Stimulated activated CD8-positive, alpha-beta memory T cell treated with anti-CD3 and anti-CD28 coated beads, Interleukin-4, amount 100 ng/mL, for 1 hour (primary cell): ENCODE results near the gene TELO2.
"Not testable (repeated sequence)": the region's sequence is repeated elsewhere in the genome, so short reads cannot be mapped to it uniquely, and the experiment has no call there.

Experiments used
- DNase-seq, 2 donors: peaks; one replicate each; pipeline ENCODE4 v3.0.0-alpha.2; 2020; ENCODE audit warnings: low read depth in 2 of 2, low spot score in 1 of 2

TELO2 gene

DNA sequence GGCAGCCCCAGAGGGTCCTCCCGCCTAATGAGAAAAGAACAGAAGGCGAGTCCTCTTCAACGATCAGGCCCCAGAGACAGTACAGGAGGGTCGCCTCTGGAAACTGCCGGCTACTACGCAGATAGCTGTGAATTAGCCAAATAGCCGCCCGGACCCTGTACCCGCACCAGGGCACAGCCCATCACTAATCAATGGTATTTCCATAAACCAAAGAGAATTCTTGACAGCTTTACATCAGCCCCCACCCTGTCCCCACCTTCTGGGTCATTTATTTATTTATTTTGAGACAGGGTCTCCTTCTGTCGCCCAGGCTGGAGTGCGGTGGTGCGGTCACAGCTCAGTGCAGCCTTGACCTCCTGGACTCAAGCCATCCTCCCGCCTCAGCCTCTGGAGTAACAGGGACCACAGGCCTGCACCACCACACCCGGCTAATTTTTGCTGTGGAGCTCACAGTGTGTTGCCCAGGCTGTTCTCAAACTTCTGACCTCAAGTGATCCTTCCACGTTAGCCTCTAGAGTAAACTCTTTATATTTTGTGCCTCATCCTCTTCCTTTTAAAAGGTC, 17.5 kb upstream of the TELO2 start:
- no peak for DNase-seq

DNA sequence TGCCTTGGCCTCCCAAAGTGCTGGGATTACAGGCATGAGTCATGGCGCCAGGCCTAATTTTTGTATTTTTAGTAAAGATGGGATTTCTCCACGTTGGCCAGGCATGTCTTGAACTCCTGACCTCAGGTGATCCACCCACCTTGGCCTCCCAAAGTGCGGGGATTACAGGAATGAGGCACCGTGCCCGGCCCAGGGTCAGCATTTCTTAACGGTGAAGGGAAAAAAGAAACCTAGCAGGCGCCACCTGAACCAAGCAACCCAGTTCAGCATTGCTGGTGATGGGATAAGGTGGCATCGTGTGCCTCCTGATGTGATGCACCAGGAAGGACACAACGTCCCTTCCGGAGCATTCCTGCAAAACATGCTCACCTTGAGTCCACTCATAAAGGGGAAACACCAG, 16.1 kb upstream of the TELO2 start:
- DNase-seq, result no peak

DNA sequence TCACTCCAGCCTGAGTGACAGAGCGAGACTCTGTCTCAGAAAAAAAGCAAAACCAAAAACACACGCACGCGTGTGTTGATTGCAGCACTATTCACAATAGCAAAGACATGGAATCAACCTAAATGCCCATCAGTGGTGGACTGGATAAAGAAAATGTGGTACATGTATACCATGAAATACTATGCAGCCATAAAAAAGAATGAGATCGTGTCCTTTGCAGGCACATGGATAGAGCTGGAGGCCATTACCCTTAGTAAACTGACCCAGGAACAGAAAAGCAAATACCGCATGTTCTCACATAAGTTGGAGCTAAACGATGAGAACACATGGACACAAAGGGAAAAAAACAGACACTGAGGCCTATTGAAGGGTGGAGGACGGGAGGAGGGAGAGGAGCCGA, 14.2 kb upstream of the TELO2 start:
- not testable (repeated sequence) for DNase-seq

DNA sequence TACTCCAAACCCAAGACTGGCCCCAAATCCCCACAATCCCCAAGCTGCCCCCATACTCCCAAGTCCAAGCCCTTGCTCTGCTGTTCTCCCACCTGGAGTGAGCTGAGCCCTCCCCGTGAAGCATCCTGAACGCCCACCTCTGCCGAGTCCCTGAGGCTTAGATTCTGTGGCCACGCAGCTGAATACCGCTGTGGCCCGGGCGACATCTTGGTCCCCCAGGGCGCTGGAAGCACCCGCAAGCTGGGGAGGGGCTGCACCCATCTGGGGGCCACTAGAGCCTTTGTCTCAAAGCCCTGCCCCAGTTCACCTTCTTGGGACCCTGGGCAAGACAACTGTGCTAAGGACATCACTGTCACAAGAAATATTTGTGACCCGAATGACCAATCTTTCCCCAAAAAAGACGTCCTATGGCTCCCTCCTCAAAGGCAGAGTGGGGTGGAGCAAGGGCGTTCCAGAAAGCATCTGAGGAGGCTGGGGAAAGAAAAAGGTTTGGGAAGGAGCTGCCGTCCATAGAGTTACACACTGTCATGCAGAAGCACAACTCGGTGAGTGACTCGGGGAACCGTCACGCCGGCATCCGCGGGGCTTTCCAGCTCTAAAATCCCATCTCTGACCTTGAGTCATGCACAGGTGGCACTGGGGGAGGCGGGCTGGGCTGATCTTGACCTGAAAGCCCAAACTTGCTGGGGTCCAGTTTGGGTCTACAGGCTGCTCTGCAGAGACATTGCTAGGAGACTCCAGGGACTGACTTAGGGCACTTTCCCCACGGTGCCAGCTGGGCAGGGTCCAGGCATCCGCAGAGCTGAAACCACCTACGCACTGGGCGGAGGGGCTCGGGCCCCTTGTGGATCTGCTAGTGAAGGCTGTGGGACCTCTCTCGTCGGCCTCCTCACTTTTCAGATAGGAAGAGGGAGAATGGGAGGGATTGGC, 11.0 kb upstream of the TELO2 start:
- no peak for DNase-seq

DNA sequence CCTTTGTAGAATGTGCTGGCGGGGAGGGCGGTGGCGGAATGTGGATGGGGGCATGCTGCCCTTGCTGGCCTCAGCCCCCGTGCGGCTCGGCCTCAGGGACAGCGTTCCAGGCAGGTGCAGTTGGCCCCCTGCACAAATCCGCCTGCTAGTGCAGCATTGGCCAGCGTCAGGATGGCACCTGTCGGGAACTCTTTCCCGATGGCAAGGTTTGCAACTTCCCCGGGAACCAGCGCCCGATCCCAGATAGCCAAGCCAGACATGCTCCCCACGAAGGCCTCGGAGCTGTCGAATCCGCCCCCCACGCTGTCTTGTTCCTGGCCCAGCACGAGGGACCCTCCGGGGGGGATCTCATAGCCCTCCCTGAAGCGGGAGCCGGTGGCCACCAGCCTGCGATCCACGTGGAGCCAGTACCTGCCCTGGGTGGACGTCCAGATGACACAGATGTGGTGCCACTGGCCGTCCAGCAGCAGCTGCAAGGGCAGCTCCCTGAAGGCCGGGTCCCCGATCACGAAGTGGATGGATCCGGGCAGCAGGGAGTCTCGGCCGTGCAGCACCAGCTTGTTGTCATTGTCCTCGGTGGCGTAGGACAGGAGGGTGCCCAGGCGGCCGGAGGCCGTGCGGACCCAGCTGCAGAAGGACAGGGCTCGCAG, 7.2 kb upstream of the TELO2 start:
- DNase-seq, result no peak

DNA sequence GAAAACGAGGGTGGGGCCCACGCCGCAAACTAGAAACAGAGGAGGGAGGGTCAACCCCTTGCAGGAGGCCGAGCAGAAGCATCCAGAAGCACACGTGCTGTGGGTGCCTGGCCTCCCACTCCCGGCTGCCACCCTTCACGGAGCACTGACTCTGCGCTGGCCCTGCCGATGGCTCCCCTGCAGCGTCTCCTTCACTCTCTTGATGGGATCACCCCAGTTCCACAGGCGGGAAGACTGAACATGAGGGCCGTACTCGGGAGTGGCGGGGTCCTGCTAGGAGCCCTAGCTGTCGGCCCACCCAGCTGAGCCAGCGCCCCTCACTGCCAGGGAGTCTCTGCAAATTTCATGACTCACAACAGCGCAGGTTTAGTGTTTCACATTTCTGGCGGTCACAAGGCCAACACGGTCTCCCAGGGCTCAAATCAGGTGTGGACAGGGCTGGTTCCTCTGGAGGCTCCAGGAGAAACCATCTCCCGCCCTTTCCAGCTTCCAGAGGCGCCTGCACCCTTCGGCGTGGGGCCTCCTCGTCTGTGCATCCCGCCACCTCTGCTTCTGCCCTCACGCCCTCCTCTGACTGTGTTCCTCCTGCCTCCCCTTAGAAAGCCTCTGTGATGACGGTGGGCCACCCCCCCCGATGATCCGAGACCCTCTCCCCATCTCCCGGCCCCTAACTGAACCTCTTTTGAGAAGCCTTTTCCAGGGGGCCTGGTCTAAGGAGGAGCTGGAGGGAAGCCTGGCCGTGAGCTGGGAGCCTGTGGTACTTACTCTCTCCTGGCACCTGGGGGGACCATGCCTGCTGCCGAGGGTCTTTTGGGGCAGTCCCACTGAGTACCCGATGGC, 6.4 kb upstream of the TELO2 start:
- no peak for DNase-seq

DNA sequence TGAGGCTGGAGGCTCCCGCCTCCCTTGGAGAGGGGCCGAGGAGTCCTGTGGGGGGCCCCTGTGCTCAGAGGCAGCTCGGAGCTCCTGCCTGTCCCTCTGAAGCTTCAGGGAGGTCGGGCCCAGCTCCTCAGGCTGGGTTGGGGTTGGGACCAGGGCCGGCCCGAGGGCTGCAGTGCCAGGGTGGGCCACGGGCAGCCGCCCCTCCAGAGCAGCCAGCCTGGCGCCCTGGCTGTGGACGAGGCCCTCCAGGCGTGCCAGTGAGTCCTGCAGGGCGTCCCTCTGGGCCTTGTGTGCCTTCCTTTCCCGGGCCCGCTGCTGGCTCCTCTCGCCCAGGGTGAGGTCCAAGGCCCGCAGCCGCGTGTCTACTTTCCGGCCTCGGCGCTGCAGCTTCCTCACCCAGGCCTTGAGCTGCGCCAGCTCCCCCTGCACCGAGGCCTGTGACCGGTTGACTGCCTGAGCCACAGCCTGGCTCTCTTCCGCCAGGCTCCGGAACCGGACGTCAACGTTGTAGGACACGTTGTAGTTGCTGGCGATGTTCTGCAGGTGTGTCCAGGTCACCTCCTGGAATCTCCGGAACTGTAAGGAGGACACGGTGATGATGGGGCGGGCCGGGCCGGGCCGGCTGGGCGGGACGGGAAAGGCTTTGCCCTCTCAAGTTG, 5.6 kb upstream of the TELO2 start:
- DNase-seq, result no peak

DNA sequence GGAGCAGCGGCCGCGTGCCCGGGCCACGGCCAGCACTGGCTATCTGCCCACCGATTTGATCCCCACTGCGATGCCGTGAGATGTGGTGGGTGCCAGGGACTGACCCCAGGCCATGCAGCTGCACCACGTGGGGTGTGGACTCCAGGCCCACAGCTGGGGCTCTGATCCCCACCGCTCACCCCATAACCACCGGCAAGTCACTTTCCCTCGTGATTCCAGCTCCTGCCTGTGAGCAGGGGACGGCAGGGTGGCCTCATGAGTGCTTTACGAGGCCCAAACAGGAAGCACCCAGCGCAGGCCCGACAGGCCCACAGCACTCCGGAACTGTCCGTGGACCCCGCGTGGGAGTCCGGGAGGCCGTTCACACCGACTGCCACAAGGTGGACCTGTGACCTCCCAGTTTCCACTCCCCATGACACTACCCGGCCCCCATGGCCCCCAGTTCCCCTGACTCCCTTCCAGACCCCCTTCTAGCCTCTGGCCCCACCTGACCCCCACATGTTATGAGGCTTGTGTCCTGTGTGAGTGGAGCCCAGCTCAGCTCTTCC, 5.0 kb upstream of the TELO2 start:
- DNase-seq, result no peak

DNA sequence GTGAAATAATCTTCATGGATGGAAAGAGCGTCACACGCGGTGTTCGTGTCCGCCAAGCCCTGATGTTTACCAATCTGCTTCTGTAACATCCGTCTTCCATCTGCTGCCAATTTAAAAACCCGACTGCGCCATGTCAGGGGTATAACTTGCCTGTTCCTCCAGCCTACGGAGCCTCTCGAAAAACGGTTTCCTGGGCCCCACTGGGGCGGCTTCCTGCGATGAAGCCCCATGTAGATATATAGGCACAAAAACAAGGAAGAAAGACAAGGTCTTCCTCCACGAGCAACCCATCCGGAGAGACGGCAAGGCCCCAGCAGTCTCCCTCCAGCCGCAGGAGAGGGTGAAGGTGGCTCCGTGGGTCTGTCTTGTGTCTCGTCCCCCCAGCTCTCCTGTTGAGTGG, 4.5 kb upstream of the TELO2 start, which contains the start of gene PTX4:
Gene PTX4 (minus strand): TSS at position 326 of the 400 bp plus-strand sequence. CDS start 35 bp downstream, at position 291.
- no peak for DNase-seq

DNA sequence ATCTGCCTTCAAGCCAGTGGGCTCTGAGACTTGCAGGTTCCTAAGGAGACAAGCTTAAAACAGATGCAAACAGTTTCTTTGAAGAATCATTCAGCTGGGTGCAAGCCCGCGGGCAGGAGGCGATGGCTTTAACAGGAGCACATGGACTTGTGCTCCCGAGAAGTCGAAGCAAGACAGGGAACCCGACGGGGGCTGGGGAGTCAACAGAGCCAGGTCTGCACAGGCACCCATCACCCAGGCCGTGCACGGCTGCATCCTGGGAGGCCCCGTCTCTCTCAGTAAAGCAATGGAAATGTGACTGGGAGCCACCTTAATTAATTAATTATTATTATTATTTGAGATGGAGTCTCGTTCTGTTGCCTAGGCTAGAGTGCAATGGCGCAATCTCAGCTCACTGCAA, 4.1 kb upstream of the TELO2 start:
- DNase-seq, result no peak

DNA sequence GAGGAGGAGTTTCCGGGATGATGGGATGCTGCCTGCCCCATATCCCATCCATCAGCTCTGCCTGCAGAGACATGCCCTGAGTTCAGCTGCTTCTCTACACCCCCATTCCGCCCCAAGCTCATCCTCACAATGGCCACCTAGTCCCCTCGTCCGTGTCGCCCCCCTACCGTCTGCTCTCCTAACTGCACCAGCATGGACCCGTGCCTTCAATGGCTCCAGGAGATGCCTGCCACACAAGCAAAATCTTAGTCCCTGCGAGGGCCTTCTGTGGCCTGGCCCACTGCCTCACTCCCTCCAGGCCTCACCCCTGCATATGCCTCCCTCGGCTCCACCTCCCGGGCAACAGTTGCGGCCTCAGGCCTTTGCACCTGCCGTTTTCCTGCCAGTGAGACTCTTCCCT, 1.8 kb upstream of the TELO2 start:
- no peak for DNase-seq

DNA sequence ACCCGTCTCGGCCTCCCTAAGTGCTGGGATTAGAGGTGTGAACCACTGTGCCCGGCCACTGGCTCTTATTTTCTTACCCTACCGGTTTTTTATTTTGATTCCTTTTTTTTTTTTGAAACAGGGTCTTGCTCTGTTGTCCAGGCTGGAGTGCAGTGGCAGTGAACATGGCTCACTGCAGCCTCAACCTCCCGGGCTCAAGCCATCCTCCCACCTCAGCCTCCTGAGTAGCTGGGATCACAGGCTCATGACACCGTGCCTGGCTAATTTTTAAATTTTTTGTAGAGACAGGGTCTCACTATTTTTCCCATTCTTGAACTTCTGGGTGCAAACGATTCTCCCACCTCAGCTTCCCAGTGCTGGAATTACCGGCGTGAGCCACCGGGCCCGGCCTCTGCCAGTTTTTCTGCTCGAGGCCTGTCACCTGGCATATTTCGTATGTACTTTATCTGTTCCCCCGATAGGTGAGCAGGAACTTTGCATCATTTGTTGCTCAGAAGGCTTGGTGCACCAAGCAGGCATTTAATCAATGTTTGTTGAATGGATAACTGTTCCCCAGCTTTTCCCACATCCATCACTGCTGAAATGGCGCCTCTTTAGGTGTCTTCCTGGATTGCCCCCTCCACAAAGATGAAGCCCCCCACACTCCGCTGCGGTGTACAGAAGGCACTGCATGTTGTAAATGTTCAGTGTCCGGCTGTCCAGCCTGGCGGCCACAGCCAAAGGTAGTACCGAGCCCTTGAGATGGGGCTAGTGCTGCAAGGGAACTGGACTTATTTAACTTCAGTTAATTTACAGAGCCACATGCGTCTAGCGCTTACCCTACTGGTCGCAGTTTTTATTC, 858 bp upstream of the TELO2 start:
- DNase-seq, result no peak

DNA sequence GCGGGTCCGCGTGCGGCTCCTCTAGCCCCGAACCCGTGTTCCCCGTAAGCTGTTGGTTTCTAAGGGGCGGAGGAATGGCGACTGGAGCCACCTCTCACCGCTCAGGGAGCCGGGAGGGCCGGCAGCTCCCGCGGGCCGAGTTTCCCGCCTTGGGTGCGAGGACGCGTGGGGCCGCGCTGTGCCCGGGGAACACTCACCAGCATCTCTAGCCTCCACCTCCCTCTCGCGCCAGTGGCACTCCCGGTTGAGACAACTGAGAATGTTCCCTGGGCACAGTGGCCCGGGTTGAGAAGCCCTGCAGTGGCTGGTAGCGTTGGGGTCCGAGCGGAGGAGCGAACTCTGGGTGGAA, 560 bp downstream of the TELO2 start:
- no peak for DNase-seq

DNA sequence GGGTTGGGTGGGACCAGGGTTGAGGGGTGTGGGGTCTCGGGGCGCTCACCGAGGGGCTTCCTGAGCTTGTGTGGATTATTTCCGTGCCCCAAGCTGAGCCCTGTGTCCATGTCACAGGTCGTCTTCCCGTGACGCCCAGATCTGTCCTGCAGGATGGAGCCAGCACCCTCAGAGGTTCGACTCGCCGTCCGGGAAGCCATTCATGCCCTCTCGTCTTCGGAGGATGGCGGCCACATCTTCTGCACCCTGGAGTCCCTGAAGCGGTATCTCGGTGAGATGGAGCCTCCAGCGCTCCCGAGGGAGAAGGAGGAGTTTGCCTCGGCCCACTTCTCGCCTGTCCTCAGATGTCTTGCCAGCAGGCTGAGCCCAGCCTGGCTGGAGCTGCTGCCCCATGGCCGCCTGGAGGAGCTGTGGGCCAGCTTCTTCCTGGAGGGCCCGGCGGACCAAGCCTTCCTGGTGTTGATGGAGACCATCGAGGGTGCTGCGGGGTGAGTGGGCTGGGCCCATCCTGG, 1.0 kb downstream of the TELO2 start:
- no peak for DNase-seq

DNA sequence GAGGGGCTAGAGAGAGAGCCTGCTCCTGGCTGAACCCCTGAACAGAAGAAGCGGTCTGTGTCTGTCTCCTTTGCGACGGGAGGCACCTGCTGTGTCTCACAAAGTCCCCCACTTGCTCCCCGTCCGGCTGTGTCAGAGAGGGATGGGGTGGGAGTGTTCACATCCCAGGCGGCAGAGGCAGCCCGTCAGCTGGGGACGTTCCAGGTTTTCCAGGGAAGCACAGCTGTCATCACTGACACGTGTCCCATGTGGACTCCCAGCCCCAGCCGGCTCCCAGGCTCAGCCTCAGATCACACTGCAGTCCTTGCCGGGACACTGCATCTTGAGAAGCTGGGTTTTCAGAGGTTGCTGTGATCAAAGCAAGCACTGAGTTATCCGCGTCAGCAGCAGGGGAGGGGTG, 1.6 kb downstream of the TELO2 start:
- no peak for DNase-seq

DNA sequence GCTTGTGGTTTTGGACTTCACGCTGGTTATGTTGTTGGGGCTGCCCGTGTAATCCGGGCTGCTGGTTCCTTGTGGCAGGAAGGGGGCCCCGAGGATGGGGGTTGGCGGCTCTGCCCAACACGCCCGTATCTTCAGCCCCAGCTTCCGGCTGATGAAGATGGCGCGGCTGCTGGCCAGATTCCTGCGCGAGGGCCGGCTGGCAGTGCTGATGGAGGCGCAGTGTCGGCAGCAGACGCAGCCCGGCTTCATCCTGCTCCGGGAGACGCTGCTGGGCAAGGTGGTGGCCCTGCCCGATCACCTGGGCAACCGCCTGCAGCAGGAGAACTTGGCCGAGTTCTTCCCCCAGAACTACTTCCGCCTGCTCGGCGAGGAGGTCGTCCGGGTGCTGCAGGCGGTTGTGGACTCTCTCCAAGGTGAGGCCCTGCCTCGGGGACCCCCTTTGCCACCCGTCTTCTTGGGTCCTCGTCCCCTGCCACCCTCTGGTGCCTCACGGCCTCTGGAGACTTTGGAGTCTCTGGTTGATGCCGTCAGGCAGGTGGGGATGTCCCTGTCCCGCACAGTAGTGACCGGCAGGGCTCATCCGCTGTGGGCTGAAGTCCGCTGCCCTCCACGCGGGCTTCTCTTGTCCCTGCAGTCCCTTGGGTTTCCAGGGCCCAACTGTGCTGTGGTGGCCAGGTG, 2.2 kb downstream of the TELO2 start:
- DNase-seq, result no peak

DNA sequence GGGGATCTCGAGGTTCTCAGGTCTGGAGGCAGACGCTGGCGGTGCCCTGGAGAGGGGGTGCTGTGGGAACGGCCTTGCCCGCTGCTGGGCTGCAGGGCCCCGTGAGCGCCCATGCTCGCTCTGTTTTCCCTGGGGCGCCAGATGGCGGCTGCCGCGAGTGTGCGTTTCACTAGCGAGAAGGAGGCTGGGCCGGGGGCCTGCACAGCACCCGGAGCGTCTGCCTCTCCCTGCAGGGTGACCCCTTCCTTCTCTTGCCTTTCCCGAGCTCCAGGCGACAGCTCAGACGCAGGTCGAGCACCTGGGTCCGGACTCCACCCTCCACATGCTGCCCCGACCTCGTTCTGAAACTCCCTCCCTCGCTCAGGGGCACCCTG, 2.7 kb downstream of the TELO2 start:
- no peak for DNase-seq

DNA sequence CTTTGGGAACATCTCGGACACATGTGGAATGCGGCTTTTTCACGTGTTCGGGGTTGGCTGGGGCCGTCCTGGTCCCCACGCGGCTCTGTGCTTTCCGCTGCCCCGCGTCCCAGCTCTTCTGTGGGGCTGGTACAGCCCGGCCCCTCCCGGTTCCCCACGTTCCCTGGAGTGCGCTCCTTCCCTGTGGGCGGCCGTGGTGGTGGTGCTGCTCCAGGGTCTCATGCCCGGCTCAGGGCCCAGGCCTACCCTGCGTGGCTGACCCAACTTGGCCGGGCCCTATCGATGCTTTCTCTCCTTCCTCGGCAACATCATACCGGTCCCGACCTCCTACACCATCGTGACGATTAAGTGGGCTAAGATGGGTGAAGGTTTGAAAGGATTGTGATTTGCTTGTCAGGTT, 3.3 kb downstream of the TELO2 start:
- no peak for DNase-seq

DNA sequence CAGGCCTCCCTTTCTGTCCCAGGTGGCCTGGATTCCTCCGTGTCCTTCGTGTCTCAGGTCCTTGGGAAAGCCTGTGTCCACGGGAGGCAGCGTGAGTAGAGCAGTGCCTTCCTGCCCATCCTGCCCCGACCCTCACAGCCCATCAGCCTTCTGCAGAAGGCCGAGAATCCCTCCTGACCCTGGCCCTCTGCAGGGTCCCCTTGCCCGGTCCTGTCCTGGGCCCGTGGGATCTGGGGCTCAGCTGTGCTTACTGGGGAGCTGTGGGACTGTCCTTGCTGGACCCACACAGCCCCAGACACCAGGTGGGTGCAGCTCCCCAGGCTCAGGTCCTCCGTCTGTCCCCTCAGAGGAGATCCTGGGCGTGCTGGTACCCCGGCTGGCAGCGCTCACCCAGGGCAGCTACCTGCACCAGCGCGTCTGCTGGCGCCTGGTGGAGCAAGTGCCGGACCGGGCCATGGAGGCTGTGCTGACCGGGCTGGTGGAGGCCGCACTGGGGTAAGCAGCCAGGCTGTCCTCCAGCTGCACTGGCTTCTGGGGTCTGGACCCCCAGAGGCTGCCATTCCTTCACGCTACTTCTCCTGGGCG, 3.9 kb downstream of the TELO2 start:
- DNase-seq, result no peak
